GM13976 (cell line): Measurements from ENCODE around the gene RET.

Experiments used
- DNase-seq: peaks from one replicate; pipeline ENCODE4 v3.0.0; 2012; ENCODE audit warnings: low spot score
- in situ Hi-C: fragments of 300-500 bp; cut with MboI; formaldehyde crosslinking; loops from one replicate; pipeline ENCODE4 v1.12.0; 2022; ENCODE audit warnings: low sequenced_read_pairs, mixed read lengths, inconsistent platforms; ENCODE audit not compliant: unreplicated experiment
- TF ChIP-seq, protein P1 (sequence below): IDR thresholded peaks from 2 replicates; pipeline ENCODE4 v1.5.1; 2012; ENCODE audit warnings: borderline replicate concordance, mild to moderate bottlenecking; ENCODE audit not compliant: insufficient read depth; ENCODE audit errors: extremely low read depth, missing control alignments, control extremely low read depth

The RET gene

DNA sequence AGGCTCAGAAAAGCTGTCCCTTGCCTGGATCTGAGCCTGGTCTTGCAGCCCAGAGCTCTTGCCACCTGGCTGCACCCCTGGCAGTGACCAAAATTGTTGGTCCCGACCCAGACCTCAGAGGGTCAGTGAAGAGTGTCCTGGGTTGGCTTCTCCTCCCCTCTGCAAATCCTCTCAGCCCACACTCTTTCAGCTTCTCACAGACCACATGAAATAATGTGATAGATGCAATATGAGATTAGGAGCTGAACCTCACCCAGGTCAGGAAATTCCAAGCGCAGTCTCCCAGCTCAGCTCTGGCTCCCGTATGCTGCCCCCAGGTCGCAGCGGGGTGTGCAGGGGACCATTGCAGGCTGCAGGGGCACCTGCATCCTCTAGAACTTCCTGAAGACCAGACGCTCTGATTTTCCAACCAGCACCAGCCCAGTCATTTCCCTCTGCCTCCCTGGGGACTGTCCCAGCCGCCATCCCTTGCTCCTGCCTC, 19.6 kb upstream of the RET start:
- in situ Hi-C loops: no loop called here
- TF ChIP-seq, protein P1, sequence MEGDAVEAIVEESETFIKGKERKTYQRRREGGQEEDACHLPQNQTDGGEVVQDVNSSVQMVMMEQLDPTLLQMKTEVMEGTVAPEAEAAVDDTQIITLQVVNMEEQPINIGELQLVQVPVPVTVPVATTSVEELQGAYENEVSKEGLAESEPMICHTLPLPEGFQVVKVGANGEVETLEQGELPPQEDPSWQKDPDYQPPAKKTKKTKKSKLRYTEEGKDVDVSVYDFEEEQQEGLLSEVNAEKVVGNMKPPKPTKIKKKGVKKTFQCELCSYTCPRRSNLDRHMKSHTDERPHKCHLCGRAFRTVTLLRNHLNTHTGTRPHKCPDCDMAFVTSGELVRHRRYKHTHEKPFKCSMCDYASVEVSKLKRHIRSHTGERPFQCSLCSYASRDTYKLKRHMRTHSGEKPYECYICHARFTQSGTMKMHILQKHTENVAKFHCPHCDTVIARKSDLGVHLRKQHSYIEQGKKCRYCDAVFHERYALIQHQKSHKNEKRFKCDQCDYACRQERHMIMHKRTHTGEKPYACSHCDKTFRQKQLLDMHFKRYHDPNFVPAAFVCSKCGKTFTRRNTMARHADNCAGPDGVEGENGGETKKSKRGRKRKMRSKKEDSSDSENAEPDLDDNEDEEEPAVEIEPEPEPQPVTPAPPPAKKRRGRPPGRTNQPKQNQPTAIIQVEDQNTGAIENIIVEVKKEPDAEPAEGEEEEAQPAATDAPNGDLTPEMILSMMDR: no peak
- DNase-seq: no peak

DNA sequence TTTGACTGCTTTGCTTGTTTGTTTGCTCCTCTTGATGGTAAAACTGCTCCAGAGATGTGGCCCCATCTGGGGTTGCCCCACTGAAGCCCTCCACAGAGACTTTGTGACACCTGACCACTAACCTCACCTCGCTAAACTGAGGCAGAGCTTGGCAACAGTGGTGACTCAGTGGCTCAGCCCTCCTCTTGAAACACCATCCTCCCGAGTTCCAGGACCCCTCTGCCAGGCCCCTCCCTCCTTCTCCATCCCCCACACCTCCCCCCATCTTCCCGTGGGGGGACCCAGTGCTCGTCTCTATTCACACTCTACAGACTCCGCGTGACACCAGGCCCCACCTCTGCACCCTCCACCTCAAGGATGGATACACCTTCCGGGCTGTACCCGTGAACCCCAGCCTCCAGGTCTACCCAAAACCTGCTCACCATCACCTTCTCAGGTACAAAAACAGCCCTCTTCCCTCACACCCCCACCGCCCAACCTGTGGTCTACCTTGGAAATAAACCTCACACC, 19.0 kb upstream of the RET start:
- TF ChIP-seq, protein P1: no peak
- in situ Hi-C loops: no loop called here
- DNase-seq: no peak

DNA sequence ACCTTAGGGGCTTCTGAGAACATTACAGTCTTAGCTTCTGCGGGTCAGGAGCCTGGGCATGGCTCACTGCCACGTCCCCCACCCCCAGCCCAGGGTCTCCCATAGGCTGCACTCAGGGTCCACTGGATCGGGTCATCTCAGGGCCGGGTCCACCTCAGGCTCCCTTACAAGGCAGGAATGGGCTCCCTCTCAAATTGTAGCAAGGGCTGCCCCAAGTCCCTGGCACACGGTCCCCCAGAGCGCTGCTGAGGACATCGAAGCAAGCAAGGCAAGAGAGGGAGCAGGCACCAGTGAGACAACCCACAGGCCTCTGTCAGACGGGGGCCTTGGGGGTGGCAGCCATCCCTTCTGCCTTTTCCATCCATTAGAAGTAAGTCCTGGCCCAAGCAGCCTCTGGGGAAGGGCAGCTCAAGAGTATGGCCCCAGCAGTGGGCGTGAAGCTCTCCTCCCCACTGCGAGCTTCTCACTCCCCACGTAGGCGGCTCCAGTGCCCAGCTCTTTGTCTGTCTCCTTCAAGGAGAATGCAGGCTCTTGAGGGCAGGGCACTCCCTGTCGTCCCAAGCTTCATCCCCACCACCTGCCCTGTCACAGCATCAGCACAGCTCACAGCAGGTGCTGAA, 18.0 kb upstream of the RET start:
- in situ Hi-C loops: no loop called here
- no peak for DNase-seq
- TF ChIP-seq, protein P1: no peak

DNA sequence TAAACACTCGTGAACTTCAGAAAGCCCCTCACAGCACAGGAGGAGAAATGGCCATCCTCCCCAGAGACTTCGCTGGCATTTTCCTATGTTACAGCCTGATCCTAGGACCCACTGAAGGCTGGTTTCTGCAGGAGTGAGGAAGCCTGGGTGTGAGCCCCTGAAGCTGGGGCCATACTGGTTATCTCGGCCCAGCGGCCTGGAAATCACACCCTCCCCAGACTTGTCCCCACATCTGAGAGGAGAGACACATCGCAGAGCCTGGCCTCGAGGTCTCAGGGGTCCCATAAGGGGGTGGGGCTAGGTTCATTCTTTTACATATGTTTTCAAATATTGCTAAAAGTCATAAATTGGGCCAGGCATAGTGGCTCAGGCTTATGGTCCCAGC, 17.5 kb upstream of the RET start:
- TF ChIP-seq, protein P1: no peak
- in situ Hi-C loops: no loop called here
- no peak for DNase-seq

DNA sequence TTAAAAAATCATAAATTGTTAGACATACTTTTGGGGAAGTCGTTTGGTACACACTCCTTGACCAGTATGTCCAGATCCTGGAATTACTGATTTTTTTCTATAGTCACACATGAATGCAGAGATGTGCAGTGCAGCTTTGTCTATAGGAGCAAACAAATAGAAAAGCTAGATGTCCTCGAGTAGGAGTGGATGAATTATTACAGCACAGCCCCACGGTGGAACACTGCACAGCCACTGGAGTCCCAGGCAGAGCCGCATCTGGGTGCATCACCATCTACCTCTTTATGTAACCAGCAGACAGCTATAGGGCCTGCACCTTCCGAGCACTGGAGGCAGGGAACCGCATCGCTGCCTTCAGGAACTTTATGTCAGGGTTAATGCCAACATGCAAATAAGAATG, 17.0 kb upstream of the RET start:
- no peak for DNase-seq
- TF ChIP-seq, protein P1: no peak
- in situ Hi-C loops: no loop called here

DNA sequence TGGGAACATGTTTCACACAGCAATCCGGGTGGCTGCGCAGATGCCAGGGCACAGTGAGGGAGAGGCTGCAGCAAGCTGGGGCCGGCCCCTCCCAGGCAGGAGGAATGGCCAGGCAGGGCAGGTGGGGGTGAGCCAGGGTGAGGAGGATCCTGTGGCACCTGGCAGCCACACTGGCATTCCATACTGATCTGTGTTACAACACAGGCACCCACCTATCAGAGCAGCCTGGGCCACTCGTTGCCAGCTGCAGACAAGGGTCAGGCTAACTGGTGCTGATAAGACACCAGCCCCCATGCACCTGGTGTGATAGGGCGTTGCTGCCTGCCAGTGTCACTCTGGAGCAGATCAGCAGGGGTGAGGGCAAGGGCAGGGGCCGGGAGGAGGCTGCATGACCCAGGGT, 16.6 kb upstream of the RET start:
- TF ChIP-seq, protein P1: no peak
- DNase-seq: no peak
- in situ Hi-C loops: no loop called here
